Testis (tissue), 3 donors: ENCODE measurements around the gene MYORG. TPM values are rescaled to one million over a fixed set of nuclear protein-coding genes. Genes with fewer than 3 reads are reported as not detected.

ENCODE experiments used
- DNase-seq: peaks from one replicate; pipeline ENCODE4 v3.0.0-alpha.2; 2019
- H3K27ac ChIP-seq, 2 donors: fragments of 200-600 bp; sonication (generic); one replicate each; pipeline ENCODE4 v1.5.1; 2019
- H3K27me3 ChIP-seq: fragments of 200-600 bp; sonication (generic); one replicate; pipeline ENCODE4 v1.5.1; 2019
- H3K36me3 ChIP-seq: fragments of 200-600 bp; sonication (generic); one replicate; pipeline ENCODE4 v1.5.1; 2017; ENCODE audit warnings: low read depth; ENCODE audit errors: missing control alignments
- H3K4me1 ChIP-seq: fragments of 200-600 bp; sonication (generic); one replicate; pipeline ENCODE4 v1.5.1; 2019
- H3K4me3 ChIP-seq, 2 donors: fragments of 200-600 bp; sonication (generic); one replicate each; pipeline ENCODE4 v1.5.1; 2017 to 2019
- H3K9me3 ChIP-seq: fragments of 200-600 bp; sonication (generic); one replicate; pipeline ENCODE4 v1.5.1; 2017
- POLR2A ChIP-seq: fragments of 450-650 bp; IDR thresholded peaks from one replicate; pipeline ENCODE4 v1.6.1; 2017; ENCODE audit warnings: antibody characterized with exemption, mild to moderate bottlenecking, moderate library complexity
- WGBS, 2 donors: methylation state at CpG; one replicate each; pipeline ENCODE4 v1.1.5; 2018; 5-methylcytosine and 5-hydroxymethylcytosine counted together
- intact Hi-C: fragments of 100-400 bp; cut with DNase I; formaldehyde crosslinking; loops from one replicate; pipeline ENCODE4 v1.15.1; 2023; ENCODE audit warnings: low total_unique reads
- polyA plus RNA-seq: library from polyadenylated mRNA; stranded (reverse); fragments of 350-450 nt; fragmentation: Illumina TruSeq; extraction: RNeasy Lipid Tissue Mini Kit (QIAGEN cat#74804); gene quantifications from one replicate; pipeline ENCODE4 v1.2.3, GENCODE V29; 2014; ENCODE audit warnings: low read depth, low replicate concordance; ENCODE audit not compliant: insufficient read depth
- total RNA-seq, 2 donors: library from RNA; depleted of rRNA; stranded (reverse); fragments of >200 nt; gene quantifications; one replicate each; pipeline ENCODE4 v1.2.3, GENCODE V29; 2016
- TF ChIP-seq, protein P1 (sequence below), 3 experiments: fragments of 450-650 bp in 2 of 3; fragments of 200-600 bp in 1 of 3; sonication (generic) in 1 of 3; IDR thresholded peaks; one replicate each; pipeline ENCODE4 v1.5.1; 2016 to 2019; ENCODE audit warnings: antibody characterized with exemption in 3 of 3, mild to moderate bottlenecking in 2 of 3, moderate library complexity in 1 of 3

MYORG gene
- total and polyA plus RNA-seq, 3 donors from 2014 or later, result 2.8 to 4.6 (median 2.8) TPM

DNA sequence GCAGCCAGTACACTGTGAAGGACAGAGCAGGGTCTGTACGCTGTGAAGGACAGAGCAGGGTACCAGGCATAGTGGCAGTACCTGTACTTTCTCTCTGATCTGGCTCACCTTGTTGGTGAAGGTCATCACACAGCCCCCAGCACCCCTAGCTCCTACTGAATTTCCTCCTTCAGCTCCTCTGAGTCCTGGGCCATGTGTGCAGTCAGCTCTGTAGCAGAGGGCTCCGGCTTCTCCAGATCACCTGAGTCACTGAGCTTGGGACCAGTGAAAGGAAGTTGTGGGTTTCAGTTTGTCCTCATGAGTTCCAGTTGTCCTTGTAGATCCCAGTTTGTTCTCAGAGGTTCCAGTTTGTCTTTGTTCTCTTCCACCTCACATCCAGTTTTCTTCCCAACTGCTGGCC lies 41.8 kb downstream of the MYORG start:
- Histone ChIP-seq H3K4me1 (no peaks in the 10 kb centered on the region), H3K27ac (no peak overlapping the region), H3K36me3 (no peaks in the 10 kb centered on the region), H3K9me3 (no peaks in the 10 kb centered on the region), H3K27me3 (no peaks in the 10 kb centered on the region), H3K4me3 (no peak overlapping the region)
- DNase-seq, result no peak
- TF ChIP-seq, protein P1, sequence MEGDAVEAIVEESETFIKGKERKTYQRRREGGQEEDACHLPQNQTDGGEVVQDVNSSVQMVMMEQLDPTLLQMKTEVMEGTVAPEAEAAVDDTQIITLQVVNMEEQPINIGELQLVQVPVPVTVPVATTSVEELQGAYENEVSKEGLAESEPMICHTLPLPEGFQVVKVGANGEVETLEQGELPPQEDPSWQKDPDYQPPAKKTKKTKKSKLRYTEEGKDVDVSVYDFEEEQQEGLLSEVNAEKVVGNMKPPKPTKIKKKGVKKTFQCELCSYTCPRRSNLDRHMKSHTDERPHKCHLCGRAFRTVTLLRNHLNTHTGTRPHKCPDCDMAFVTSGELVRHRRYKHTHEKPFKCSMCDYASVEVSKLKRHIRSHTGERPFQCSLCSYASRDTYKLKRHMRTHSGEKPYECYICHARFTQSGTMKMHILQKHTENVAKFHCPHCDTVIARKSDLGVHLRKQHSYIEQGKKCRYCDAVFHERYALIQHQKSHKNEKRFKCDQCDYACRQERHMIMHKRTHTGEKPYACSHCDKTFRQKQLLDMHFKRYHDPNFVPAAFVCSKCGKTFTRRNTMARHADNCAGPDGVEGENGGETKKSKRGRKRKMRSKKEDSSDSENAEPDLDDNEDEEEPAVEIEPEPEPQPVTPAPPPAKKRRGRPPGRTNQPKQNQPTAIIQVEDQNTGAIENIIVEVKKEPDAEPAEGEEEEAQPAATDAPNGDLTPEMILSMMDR (IDR thresholded peaks at IDR 0.05), result no peak
- TF ChIP-seq POLR2A, result no peak
- 97 to 98% methylated on average over 2 of the region's 2 CpGs for WGBS, 2 donors
- intact Hi-C loops, result loop anchor here (5.0 kb wide), 1 partner anchor 42 kb away; the partner anchor contains the start of gene MYORG

DNA sequence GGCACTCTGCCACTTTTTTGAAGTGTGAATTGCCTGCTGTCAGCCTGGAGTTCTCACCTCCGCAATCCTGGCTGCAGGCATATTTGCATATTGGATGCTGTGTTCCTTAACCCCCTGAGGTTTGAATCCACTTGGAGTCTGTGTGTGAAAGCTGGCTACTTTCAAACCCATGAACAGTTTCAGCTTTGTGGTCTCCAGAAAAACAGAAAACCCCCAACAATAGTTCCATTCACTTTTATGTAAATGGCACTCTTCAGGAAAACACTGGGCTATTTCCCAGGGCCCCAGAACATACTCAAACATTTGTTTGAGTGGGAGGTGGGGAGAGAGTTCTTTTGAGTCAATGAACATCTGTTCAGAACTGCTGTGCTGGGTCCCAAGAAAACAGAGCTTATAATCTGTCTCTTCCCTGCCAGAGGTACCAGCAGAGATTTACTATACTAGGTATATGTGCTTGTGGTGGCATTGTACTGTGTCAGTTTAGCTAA lies 42.3 kb downstream of the MYORG start:
- TF ChIP-seq POLR2A, result no peak
- TF ChIP-seq, protein P1 (IDR thresholded peaks at IDR 0.05), result no peak
- Histone ChIP-seq H3K9me3 (no peaks in the 10 kb centered on the region), H3K36me3 (no peaks in the 10 kb centered on the region), H3K4me3 (no peak overlapping the region), H3K27ac (no peak overlapping the region), H3K4me1 (no peaks in the 10 kb centered on the region), H3K27me3 (no peaks in the 10 kb centered on the region)
- no peak for DNase-seq
- WGBS, 2 donors, result 71 to 72% methylated on average over 1 of the region's 1 CpG
- intact Hi-C loops, result loop anchor here (5.0 kb wide), 1 partner anchor 43 kb away; the partner anchor contains the start of gene MYORG

DNA sequence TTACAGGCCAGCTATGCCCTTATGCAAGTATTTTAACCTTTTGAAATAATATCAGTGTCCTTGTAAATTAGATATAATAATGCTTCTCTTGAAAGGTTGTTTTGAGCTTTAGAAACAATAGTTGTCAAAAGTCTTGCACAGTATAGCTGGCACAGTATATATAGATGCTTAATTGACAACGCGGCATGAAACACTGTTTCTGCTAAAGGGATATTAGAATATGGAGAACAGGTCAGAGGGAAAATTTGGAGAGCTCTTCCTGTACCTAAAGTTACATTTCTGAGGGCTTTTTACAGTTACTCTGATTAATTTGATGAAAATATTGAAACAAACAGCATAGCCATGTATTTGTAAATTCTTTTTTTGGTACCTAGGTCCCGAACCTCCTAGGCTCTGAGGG lies 42.9 kb downstream of the MYORG start:
- no peaks in the 10 kb centered on the region for H3K36me3 ChIP-seq
- no peaks in the 10 kb centered on the region for H3K4me1 ChIP-seq
- H3K27me3 ChIP-seq, result no peaks in the 10 kb centered on the region
- DNase-seq, result no peak
- intact Hi-C loops, result loop anchor here (5.0 kb wide), 1 partner anchor 43 kb away; the partner anchor contains the start of gene MYORG
- H3K27ac ChIP-seq, result no peak overlapping the region
- H3K9me3 ChIP-seq, result no peaks in the 10 kb centered on the region
- no peak overlapping the region for H3K4me3 ChIP-seq
- TF ChIP-seq, protein P1 (IDR thresholded peaks at IDR 0.05), result no peak
- no peak for TF ChIP-seq POLR2A
- WGBS, 2 donors, result 65 to 67% methylated on average over 3 of the region's 3 CpGs

GRCh38 chr9:34332076-34332964 lies 44.4 kb downstream of the MYORG start:
- Histone ChIP-seq H3K27ac (no peak overlapping the region), H3K27me3 (no peaks in the 10 kb centered on the region), H3K4me1 (peaks cover 8% of the 10 kb centered on the region), H3K4me3 (no peak overlapping the region), H3K9me3 (no peaks in the 10 kb centered on the region), H3K36me3 (no peaks in the 10 kb centered on the region)
- WGBS, 2 donors, result 43 to 55% methylated on average over 7 of the region's 7 CpGs
- no peak for DNase-seq
- TF ChIP-seq POLR2A, result no peak
- TF ChIP-seq, protein P1 (IDR thresholded peaks at IDR 0.05), result peak; percentile 19 to 41 (median 30)
- intact Hi-C loops, result loop anchor here (5.0 kb wide), 1 partner anchor 45 kb away; the partner anchor contains the start of gene MYORG
